NCI-H774 (cell line): ENCODE results near the gene GSC2.

ENCODE experiments used
- DNase-seq: peaks from one replicate; lab custom pipeline; 2025; lab: John Stamatoyannopoulos, UW

GSC2 gene

GRCh38 chr22:19119949-19120348, 30.1 kb downstream of the GSC2 start:
- DNase-seq: no peak

GRCh38 chr22:19118329-19118880, 31.7 kb downstream of the GSC2 start:
- DNase-seq: no peak

- DNase-seq: peak; percentile 79
These were observed 33.0 kb downstream of the GSC2 start for GRCh38 chr22:19117111-19117512.

- DNase-seq: no peak
These were observed 34.5 kb downstream of the GSC2 start for GRCh38 chr22:19115628-19116027.

DNA sequence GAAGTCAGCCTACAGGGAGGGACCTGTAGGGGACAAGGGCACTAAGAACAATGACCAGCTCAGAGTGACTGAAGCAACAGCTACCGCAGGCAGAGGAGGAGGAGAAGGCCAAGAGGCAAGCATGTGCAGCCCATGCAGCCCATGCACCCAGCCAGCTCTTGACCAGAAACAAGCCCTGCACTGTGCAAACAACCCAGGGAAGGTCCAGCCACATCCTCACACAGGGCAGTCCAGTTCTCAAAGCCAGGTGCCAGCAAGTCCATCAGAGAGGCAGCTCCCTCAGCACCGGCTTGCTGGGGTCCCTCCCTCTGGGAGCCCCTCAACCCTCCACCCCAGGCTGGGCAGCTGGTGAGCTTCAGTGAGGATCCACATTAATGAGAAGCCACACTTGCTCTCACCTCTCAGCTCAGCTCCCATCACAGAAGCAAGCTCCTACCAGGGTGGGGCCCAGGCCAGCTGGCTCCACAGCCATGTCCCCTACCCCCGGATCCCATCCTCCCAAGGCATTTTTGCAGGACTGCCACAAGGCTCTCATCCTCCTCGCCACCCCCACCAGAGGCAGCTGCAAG, 35.0 kb downstream of the GSC2 start:
- no peak for DNase-seq

GRCh38 chr22:19113429-19113828, 36.7 kb downstream of the GSC2 start:
- no peak for DNase-seq

DNA sequence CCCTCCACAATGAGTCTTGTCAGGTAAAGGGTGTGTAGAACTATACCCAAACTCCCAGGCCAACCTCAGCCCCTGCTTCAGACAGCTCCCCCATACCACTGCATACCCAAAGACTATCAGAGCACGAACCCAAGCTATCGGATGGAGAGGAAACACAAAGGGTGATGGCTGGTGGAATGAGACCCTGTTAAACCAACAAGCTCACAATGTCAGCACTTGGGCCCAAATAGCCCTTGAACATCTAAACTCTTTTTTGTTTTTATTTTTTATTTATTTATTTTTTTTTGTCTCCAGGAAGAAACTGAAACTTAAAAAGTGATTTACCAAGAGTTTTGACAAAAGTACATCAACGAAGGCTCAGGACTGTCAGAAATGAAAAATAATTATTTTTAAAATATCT, 38.5 kb downstream of the GSC2 start:
- no peak for DNase-seq

DNA sequence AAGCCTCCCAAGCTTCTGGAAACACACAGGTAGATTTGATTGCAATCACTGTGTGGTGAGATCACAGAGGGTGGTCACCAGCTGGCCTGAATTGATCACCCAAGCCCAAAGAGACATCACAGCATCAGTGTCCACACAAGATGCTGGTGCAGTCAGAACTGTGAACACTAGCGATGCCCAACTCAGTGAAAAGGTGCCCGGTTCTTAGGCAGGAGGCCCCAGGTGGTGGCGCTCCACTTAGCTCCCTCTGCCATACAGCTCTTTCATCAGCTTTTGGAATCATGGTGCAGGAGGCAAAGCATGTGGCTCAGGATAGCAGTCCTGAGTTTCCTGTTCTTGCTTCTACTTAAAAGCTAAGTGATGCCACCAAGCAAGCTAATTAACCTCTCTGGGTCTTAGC, 39.0 kb downstream of the GSC2 start:
- no peak for DNase-seq

- DNase-seq: no peak
These were observed 39.4 kb downstream of the GSC2 start for GRCh38 chr22:19110646-19111045.

GRCh38 chr22:19110064-19110458, 40.0 kb downstream of the GSC2 start:
- no peak for DNase-seq

- DNase-seq: no peak
These were observed 40.7 kb downstream of the GSC2 start for GRCh38 chr22:19109198-19110063.

DNA sequence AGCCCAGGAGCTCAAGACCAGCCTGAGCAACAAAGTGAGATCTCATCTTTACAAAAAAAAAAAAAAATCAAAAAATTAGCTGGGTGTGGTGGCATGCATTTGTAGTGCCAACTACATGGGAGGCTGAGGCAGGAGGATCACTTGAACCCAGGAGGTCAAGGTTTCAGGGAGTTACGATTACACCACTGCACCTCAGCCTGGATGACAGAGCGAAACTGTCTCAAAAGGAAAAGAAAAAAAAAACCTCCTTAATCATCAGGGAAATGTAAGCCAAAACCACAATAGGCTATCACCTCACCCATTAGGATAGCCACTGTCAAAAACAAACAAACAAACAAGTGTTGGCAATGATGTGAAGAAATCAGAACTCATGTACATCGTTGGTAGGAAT, 41.3 kb downstream of the GSC2 start:
- DNase-seq: no peak

GRCh38 chr22:19107730-19108074, 42.4 kb downstream of the GSC2 start:
- DNase-seq: no peak

GRCh38 chr22:19106886-19107729, 43.0 kb downstream of the GSC2 start:
- DNase-seq: no peak

- no peak for DNase-seq
These were observed 44.0 kb downstream of the GSC2 start for GRCh38 chr22:19105867-19106802.

GRCh38 chr22:19105456-19105855, 44.6 kb downstream of the GSC2 start:
- no peak for DNase-seq

- no peak for DNase-seq
These were observed 45.9 kb downstream of the GSC2 start for GRCh38 chr22:19103880-19104821.

- DNase-seq: no peak
These were observed 51.9 kb downstream of the GSC2 start for GRCh38 chr22:19098157-19098556.

DNA sequence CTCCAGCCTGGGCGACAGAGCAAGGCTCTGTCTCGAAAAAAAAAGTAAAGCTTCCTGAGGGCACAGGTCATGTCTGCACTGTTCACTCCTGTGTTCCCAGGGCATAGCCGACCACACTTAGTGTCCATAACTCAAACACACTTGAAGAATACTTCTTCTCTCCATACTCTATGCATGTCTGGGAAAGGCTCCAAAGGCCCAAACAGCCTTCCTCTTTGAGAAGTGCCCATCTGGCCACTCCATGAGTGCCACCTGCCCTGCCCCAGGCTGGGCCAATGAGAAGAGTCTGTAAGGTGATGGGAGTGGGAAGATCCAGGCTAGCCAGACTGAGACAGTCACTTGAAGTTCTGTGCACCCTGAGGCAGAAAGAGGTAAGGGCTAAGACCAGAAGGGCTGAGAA, 52.6 kb downstream of the GSC2 start:
- DNase-seq: no peak
